Glutamatergic neuron (in vitro differentiated cells): ENCODE measurements around the gene MSI2. TPM values are rescaled to one million over a fixed set of nuclear protein-coding genes. Genes with fewer than 3 reads are reported as not detected.
A peak's percentile ranks its signal among the peaks of the same experiment; 100 is the strongest.
"Not testable (repeated sequence)": the region's sequence is repeated elsewhere in the genome, so short reads cannot be mapped to it uniquely, and the experiment has no call there.

ENCODE experiments used
- DNase-seq: peaks from one replicate; pipeline ENCODE4 v3.0.0; 2022
- H3K27ac Mint-ChIP-seq: one replicate; pipeline ENCODE4 v1.8.0; 2020; ENCODE audit warnings: mild to moderate bottlenecking, mixed read lengths, inconsistent platforms; ENCODE audit not compliant: unreplicated experiment
- H3K27me3 Mint-ChIP-seq: one replicate; pipeline ENCODE4 v1.8.0; 2020; ENCODE audit warnings: mild to moderate bottlenecking, moderate library complexity, mixed read lengths, inconsistent platforms; ENCODE audit not compliant: unreplicated experiment
- H3K36me3 Mint-ChIP-seq: one replicate; pipeline ENCODE4 v1.8.0; 2020; ENCODE audit warnings: mild to moderate bottlenecking, mixed read lengths, inconsistent platforms; ENCODE audit not compliant: unreplicated experiment
- H3K4me1 Mint-ChIP-seq: one replicate; pipeline ENCODE4 v1.8.0; 2020; ENCODE audit warnings: mild to moderate bottlenecking, low read depth, mixed read lengths, inconsistent platforms; ENCODE audit not compliant: unreplicated experiment
- H3K4me3 Mint-ChIP-seq: one replicate; pipeline ENCODE4 v1.8.0; 2020; ENCODE audit warnings: mild to moderate bottlenecking, mixed read lengths, inconsistent platforms; ENCODE audit not compliant: unreplicated experiment
- H3K9me3 Mint-ChIP-seq: one replicate; pipeline ENCODE4 v1.8.0; 2020; ENCODE audit warnings: mild to moderate bottlenecking, moderate library complexity, mixed read lengths, inconsistent platforms; ENCODE audit not compliant: unreplicated experiment
- CTCF ChIP-seq: fragments of 200-600 bp; sonication (generic); IDR thresholded peaks from one replicate; pipeline ENCODE4 v1.5.0; 2021; ENCODE audit not compliant: partially characterized antibody, unreplicated experiment
- total RNA-seq: library from RNA; stranded (reverse); fragmentation: NEBNext Ultra II Directional; extraction: Animal tissue kit (Norgen Biotek cat#: 25700); gene quantifications from one replicate; pipeline ENCODE4 v1.2.1, GENCODE V29; 2021; ENCODE audit not compliant: unreplicated experiment

Gene MSI2
- total RNA-seq, 1 donor from 2014 or later = 141 TPM

- TF ChIP-seq CTCF = no peak
- peaks cover 12% of the 10 kb centered on the region for H3K9me3 Mint-ChIP-seq
- H3K27ac Mint-ChIP-seq = peak overlapping the region; percentile 93
- peaks cover 4% of the 10 kb centered on the region for H3K27me3 Mint-ChIP-seq
- H3K4me3 Mint-ChIP-seq = peak overlapping the region; percentile 23
- H3K36me3 Mint-ChIP-seq = peaks cover 28% of the 10 kb centered on the region
- DNase-seq = no peak
- H3K4me1 Mint-ChIP-seq = peaks cover 34% of the 10 kb centered on the region
Observed at GRCh38 chr17:57295526-57296023, 39.3 kb downstream of the MSI2 start.

GRCh38 chr17:57296231-57296630, 39.9 kb downstream of the MSI2 start:
- peaks cover 33% of the 10 kb centered on the region for H3K4me1 Mint-ChIP-seq
- H3K36me3 Mint-ChIP-seq = peaks cover 35% of the 10 kb centered on the region
- peak overlapping the region; percentile 79 for H3K27ac Mint-ChIP-seq
- peaks cover 4% of the 10 kb centered on the region for H3K27me3 Mint-ChIP-seq
- H3K9me3 Mint-ChIP-seq = peaks cover 12% of the 10 kb centered on the region
- DNase-seq = no peak
- no peak overlapping the region for H3K4me3 Mint-ChIP-seq
- no peak for TF ChIP-seq CTCF

- Mint-ChIP-seq H3K4me3 (no peak overlapping the region), H3K9me3 (peaks cover 14% of the 10 kb centered on the region), H3K4me1 (peaks cover 29% of the 10 kb centered on the region), H3K27me3 (peaks cover under 1% of the 10 kb centered on the region), H3K27ac (no peak overlapping the region), H3K36me3 (peaks cover 42% of the 10 kb centered on the region)
- TF ChIP-seq CTCF = no peak
- DNase-seq = no peak
Observed at GRCh38 chr17:57299176-57299575, 42.9 kb downstream of the MSI2 start.

- not testable (repeated sequence) for H3K4me3 Mint-ChIP-seq, H3K27ac Mint-ChIP-seq, H3K27me3 Mint-ChIP-seq, DNase-seq
- peaks cover 18% of the 10 kb centered on the region for H3K4me1 Mint-ChIP-seq
- H3K36me3 Mint-ChIP-seq = peaks cover 42% of the 10 kb centered on the region
- H3K9me3 Mint-ChIP-seq = peaks cover 13% of the 10 kb centered on the region
Observed at GRCh38 chr17:57300592-57300991, 44.3 kb downstream of the MSI2 start.

- Mint-ChIP-seq H3K27ac (peak overlapping the region; percentile 69), H3K27me3 (no peaks in the 10 kb centered on the region)
- TF ChIP-seq CTCF = no peak
Observed at GRCh38 chr17:57302690-57303465, 46.6 kb downstream of the MSI2 start.

More at GRCh38 chr17:57302690-57303465, 46.6 kb downstream of the MSI2 start:
- Mint-ChIP-seq H3K4me1 (peaks cover 17% of the 10 kb centered on the region), H3K4me3 (no peak overlapping the region), H3K36me3 (peaks cover 36% of the 10 kb centered on the region), H3K9me3 (peaks cover 11% of the 10 kb centered on the region)
- DNase-seq = no peak
